CD14-positive monocyte (primary cell): ENCODE data around the gene STXBP6. TPM values are rescaled to one million over a fixed set of nuclear protein-coding genes. Genes with fewer than 3 reads are reported as not detected.

Experiments
- DNase-seq, 3 donors: peaks; one replicate each; pipeline ENCODE4 v3.0.0-alpha.2; 2011 to 2022
- H2AFZ ChIP-seq: 2 replicates; pipeline ENCODE4 v1.6.0; 2012; ENCODE audit warnings: mild to moderate bottlenecking, low read depth, low read length, inconsistent platforms; ENCODE audit not compliant: insufficient read depth, poor library complexity, severe bottlenecking
- H3K27ac ChIP-seq, 2 donors: 1 replicate in 1 of 2; 2 replicates in 1 of 2; pipeline ENCODE4 v1.5.1; 2012 to 2013; ENCODE audit warnings: low read length in 2 of 2, control low read depth in 1 of 2, inconsistent platforms in 1 of 2, low read depth in 1 of 2, mild to moderate bottlenecking in 1 of 2
- H3K27me3 ChIP-seq, 2 donors: one replicate each; pipeline versions ENCODE4 v1.6.0 to v1.6.1; 2011 to 2013; ENCODE audit warnings: low read length in 2 of 2; ENCODE audit not compliant: control insufficient read depth in 2 of 2, insufficient read depth in 2 of 2
- H3K36me3 ChIP-seq, 2 donors: replicated peaks in 1 of 2; 1 replicate in 1 of 2; 2 replicates in 1 of 2; pipeline versions ENCODE4 v1.5.1 to v1.6.1; 2012 to 2013; ENCODE audit warnings: low read length in 2 of 2, control low read depth in 1 of 2, inconsistent platforms in 1 of 2, mild to moderate bottlenecking in 1 of 2; ENCODE audit not compliant: insufficient read depth in 2 of 2, control insufficient read depth in 1 of 2
- H3K4me1 ChIP-seq, 2 donors: 1 replicate in 1 of 2; 2 replicates in 1 of 2; pipeline versions ENCODE4 v1.5.1 to v1.6.1; 2012 to 2013; ENCODE audit warnings: low read length in 2 of 2, control low read depth in 1 of 2, inconsistent platforms in 1 of 2, mild to moderate bottlenecking in 1 of 2, moderate library complexity in 1 of 2; ENCODE audit not compliant: insufficient read depth in 2 of 2, control insufficient read depth in 1 of 2
- H3K4me2 ChIP-seq: replicated peaks from 2 replicates; pipeline ENCODE3; 2012; ENCODE audit warnings: low read length, moderate library complexity, mild to moderate bottlenecking; ENCODE audit not compliant: poor library complexity, severe bottlenecking; ENCODE audit errors: extremely low read depth
- H3K4me3 ChIP-seq, 3 experiments: fragments of 200-600 bp in 1 of 3; sonication (generic) in 1 of 3; replicated peaks in 1 of 3; 1 replicate in 2 of 3; 2 replicates in 1 of 3; pipeline ENCODE4 v1.5.1; 2011 to 2013; ENCODE audit warnings: low read length in 3 of 3, mild to moderate bottlenecking in 3 of 3, control low read depth in 2 of 3, low read depth in 2 of 3, inconsistent platforms in 1 of 3, moderate library complexity in 1 of 3
- H3K79me2 ChIP-seq: 2 replicates; pipeline ENCODE4 v1.6.0; 2012; ENCODE audit warnings: mild to moderate bottlenecking, control low read depth, inconsistent platforms, low read length, moderate library complexity; ENCODE audit not compliant: insufficient read depth
- H3K9ac ChIP-seq: 2 replicates; pipeline ENCODE4 v1.6.0; 2017; ENCODE audit warnings: low read length, mild to moderate bottlenecking; ENCODE audit not compliant: insufficient read depth, poor library complexity, severe bottlenecking
- H3K9me3 ChIP-seq, 2 donors: replicated peaks in 1 of 2; 1 replicate in 1 of 2; 2 replicates in 1 of 2; pipeline versions ENCODE4 v1.5.1 to v1.6.1; 2012 to 2013; ENCODE audit warnings: low read length in 2 of 2, control low read depth in 1 of 2; ENCODE audit not compliant: control insufficient read depth in 1 of 2, insufficient read depth in 1 of 2
- H4K20me1 ChIP-seq: 2 replicates; pipeline ENCODE4 v1.6.0; 2012; ENCODE audit warnings: mild to moderate bottlenecking, low read length, control low read depth, moderate library complexity; ENCODE audit not compliant: insufficient read depth
- H3K27ac Mint-ChIP-seq, 7 donors: one replicate each; pipeline ENCODE4 v1.8.0; 2020; ENCODE audit warnings: mild to moderate bottlenecking in 7 of 7, mixed read lengths in 7 of 7, moderate library complexity in 6 of 7, inconsistent platforms in 2 of 7
- H3K27me3 Mint-ChIP-seq, 3 donors: one replicate each; pipeline ENCODE4 v1.8.0; 2021 to 2022; ENCODE audit warnings: low read depth in 3 of 3, mild to moderate bottlenecking in 3 of 3, mixed read lengths in 3 of 3, moderate library complexity in 3 of 3, inconsistent platforms in 1 of 3
- H3K36me3 Mint-ChIP-seq, 2 donors: one replicate each; pipeline ENCODE4 v1.8.0; 2020; ENCODE audit warnings: mixed read lengths in 2 of 2, inconsistent platforms in 1 of 2, mild to moderate bottlenecking in 1 of 2
- H3K4me1 Mint-ChIP-seq: one replicate; pipeline ENCODE4 v1.8.0; 2020; ENCODE audit warnings: mild to moderate bottlenecking, mixed read lengths
- H3K4me3 Mint-ChIP-seq, 2 donors: one replicate each; pipeline ENCODE4 v1.8.0; 2020; ENCODE audit warnings: mild to moderate bottlenecking in 2 of 2, mixed read lengths in 2 of 2, moderate library complexity in 1 of 2
- H3K9me3 Mint-ChIP-seq, 7 donors: one replicate each; pipeline ENCODE4 v1.8.0; 2020 to 2022; ENCODE audit warnings: mixed read lengths in 7 of 7, mild to moderate bottlenecking in 6 of 7, moderate library complexity in 6 of 7, inconsistent platforms in 2 of 7
- WGBS: methylation state at CpG from one replicate; pipeline ENCODE4 v1.1.5; 2013; ENCODE audit warnings: missing lambda C conversion rate; ENCODE audit not compliant: insufficient coverage; 5-methylcytosine and 5-hydroxymethylcytosine counted together
- intact Hi-C, 2 donors: fragments of 100-400 bp; cut with micrococcal nuclease; formaldehyde crosslinking; loops; one replicate each; pipeline versions ENCODE4 v1.15.0 to v1.15.1; 2023
- polyA plus RNA-seq, 3 donors: library from polyadenylated mRNA; depleted of rRNA in 1 of 3; unstranded in 2 of 3; stranded (reverse) in 1 of 3; fragments of 300-500 nt in 2 of 3; fragments of >200 nt in 1 of 3; fragmentation: Illumina TruSeq in 2 of 3; gene quantifications; 1 replicate in 2 of 3; 2 replicates in 1 of 3; pipeline ENCODE4 v1.2.3, GENCODE V29; 2012 to 2021
- TF ChIP-seq, protein P1 (sequence below): fragments of 200-600 bp; IDR thresholded peaks from one replicate; pipeline ENCODE4 v1.8.0; 2022; ENCODE audit warnings: antibody characterized with exemption, mild to moderate bottlenecking

The STXBP6 gene
- polyA plus RNA-seq, 3 donors = 0.05 to 0.25 (median 0.08) TPM

DNA sequence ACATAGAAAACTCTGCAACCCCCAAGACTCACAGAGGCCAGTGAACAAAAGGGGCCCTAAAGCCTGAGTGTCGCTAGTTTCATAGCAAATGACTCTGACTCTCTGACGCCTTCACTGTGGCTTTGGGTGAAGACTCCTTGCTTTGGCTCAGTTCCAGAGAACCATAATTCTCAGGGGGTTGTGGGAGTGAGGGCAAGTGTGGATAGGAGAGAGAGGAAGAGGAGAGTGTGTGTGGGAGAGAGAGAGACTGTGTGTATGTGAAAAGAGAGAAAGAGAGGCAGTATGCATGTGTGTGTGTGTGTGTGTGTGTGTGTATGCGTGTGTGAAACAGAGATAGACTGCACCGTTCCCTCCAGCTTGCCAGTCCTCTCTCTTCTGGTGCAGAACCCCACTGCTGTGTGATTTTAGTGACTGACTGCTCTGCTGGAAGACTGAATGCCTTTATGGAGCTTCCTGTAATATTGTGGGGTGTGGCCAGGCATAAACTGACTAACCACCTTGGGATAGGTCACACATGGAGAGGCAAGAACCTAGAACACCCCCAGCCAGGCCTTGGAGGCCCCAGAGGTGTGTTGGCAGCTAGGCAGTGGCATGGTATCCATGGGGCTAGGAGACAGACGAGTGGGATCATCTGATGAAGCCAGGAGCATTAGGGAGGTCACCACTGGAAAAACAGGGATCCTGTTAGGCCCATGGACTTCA, 45.9 kb upstream of the STXBP6 start:
- Mint-ChIP-seq H3K36me3 (no peaks in the 10 kb centered on the region), H3K4me3 (no peak overlapping the region), H3K27ac (peak overlapping the region in 2 of 7 donors; percentile 38 to 72), H3K4me1 (peaks cover 9% of the 10 kb centered on the region), H3K9me3 (no peaks in the 10 kb centered on the region), H3K27me3 (peaks cover 3 to 12% (median 4%) of the 10 kb centered on the region in 3 donors)
- H4K20me1 ChIP-seq = no peaks in the 10 kb centered on the region
- no peak overlapping the region for H3K27ac ChIP-seq
- H3K27me3 ChIP-seq = no peaks in the 10 kb centered on the region
- H3K9me3 ChIP-seq = no peaks in the 10 kb centered on the region
- DNase-seq = no peak
- TF ChIP-seq, protein P1, sequence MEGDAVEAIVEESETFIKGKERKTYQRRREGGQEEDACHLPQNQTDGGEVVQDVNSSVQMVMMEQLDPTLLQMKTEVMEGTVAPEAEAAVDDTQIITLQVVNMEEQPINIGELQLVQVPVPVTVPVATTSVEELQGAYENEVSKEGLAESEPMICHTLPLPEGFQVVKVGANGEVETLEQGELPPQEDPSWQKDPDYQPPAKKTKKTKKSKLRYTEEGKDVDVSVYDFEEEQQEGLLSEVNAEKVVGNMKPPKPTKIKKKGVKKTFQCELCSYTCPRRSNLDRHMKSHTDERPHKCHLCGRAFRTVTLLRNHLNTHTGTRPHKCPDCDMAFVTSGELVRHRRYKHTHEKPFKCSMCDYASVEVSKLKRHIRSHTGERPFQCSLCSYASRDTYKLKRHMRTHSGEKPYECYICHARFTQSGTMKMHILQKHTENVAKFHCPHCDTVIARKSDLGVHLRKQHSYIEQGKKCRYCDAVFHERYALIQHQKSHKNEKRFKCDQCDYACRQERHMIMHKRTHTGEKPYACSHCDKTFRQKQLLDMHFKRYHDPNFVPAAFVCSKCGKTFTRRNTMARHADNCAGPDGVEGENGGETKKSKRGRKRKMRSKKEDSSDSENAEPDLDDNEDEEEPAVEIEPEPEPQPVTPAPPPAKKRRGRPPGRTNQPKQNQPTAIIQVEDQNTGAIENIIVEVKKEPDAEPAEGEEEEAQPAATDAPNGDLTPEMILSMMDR = no peak
- peak overlapping the region; percentile 19 for H2AFZ ChIP-seq
- H3K4me3 ChIP-seq = no peak overlapping the region
- WGBS = 24% methylated on average over 3 of the region's 5 CpGs
- no peak overlapping the region for H3K9ac ChIP-seq
- intact Hi-C loops = no loop called here
- H3K36me3 ChIP-seq = no peaks in the 10 kb centered on the region
- no peak overlapping the region for H3K4me2 ChIP-seq
- H3K4me1 ChIP-seq = peaks cover 0 to 4% of the 10 kb centered on the region in 2 donors
- H3K79me2 ChIP-seq = no peaks in the 10 kb centered on the region

DNA sequence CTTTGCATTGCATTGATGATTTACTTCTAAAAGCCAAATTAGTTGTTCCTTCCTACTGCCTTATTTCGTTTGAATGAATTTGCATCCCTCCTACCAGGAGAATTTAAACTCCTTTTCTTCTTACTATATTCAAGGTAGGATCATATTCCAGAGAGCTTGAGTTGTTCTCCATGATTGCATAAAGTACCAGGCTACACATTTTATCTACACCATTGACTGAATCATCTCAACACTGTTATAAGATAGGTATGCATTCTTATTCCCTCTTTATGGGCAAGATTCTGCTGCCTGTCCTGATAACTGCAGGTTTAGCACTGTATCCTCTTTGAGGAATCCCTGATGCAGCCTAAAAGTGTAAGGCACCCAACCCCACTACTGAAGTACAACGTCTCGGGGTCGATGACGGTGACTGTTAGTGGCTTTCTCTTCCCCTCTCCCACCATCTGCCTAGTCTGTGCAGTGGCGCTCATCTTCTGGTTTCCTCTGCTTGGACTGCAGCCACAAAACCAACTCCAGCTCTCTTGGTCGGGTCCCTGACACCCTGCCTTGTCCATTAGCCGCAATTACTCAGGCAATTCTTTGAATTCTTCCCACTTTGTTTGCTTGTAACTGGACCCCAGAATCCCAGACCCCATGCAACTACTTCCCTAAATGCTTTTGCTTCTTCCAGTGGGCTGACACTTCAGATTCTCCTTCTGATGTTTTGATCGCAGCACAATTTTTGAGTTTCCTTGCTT, 44.4 kb upstream of the STXBP6 start:
- no peak overlapping the region for H3K27ac ChIP-seq
- WGBS = 18% methylated on average over 8 of the region's 9 CpGs
- no peak for DNase-seq

More for the DNA sequence above, 44.4 kb upstream of the STXBP6 start:
- H3K4me3 Mint-ChIP-seq = no peak overlapping the region
- Histone ChIP-seq H3K4me1 (peaks cover 0 to 4% of the 10 kb centered on the region in 2 donors), H3K27me3 (no peaks in the 10 kb centered on the region), H3K9ac (no peak overlapping the region), H3K36me3 (no peaks in the 10 kb centered on the region), H3K4me3 (no peak overlapping the region), H2AFZ (peak overlapping the region; percentile 54), H4K20me1 (no peaks in the 10 kb centered on the region), H3K9me3 (no peaks in the 10 kb centered on the region), H3K4me2 (no peak overlapping the region), H3K79me2 (no peaks in the 10 kb centered on the region)
- H3K27me3 Mint-ChIP-seq = peaks cover 3 to 11% (median 4%) of the 10 kb centered on the region in 3 donors
- H3K4me1 Mint-ChIP-seq = peaks cover 9% of the 10 kb centered on the region
- no peaks in the 10 kb centered on the region for H3K36me3 Mint-ChIP-seq
- intact Hi-C loops = no loop called here
- TF ChIP-seq, protein P1 = no peak
- no peaks in the 10 kb centered on the region for H3K9me3 Mint-ChIP-seq
- peak overlapping the region in 1 of 7 donors; percentile 60 for H3K27ac Mint-ChIP-seq
